ENCODE data around the gene BRDT. TPM values are rescaled to one million over a fixed set of nuclear protein-coding genes. Genes with fewer than 3 reads are reported as not detected.
"Not testable (repeated sequence)": the region's sequence is repeated elsewhere in the genome, so short reads cannot be mapped to it uniquely, and the experiment has no call there.

BRDT gene
- total RNA-seq, 1 donor, result not detected

GRCh38 chr1:92017656-92018055 is 68.5 kb downstream of the BRDT start:
- no peaks in the 10 kb centered on the region for H3K4me1 ChIP-seq (ENCODE audit: insufficient read depth, low read length)
- TF ChIP-seq, protein P1, sequence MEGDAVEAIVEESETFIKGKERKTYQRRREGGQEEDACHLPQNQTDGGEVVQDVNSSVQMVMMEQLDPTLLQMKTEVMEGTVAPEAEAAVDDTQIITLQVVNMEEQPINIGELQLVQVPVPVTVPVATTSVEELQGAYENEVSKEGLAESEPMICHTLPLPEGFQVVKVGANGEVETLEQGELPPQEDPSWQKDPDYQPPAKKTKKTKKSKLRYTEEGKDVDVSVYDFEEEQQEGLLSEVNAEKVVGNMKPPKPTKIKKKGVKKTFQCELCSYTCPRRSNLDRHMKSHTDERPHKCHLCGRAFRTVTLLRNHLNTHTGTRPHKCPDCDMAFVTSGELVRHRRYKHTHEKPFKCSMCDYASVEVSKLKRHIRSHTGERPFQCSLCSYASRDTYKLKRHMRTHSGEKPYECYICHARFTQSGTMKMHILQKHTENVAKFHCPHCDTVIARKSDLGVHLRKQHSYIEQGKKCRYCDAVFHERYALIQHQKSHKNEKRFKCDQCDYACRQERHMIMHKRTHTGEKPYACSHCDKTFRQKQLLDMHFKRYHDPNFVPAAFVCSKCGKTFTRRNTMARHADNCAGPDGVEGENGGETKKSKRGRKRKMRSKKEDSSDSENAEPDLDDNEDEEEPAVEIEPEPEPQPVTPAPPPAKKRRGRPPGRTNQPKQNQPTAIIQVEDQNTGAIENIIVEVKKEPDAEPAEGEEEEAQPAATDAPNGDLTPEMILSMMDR (IDR thresholded peaks at IDR 0.05; ENCODE audit: extremely low read depth, low read depth, low read length), result no peak

GRCh38 chr1:92026042-92026441 is 76.8 kb downstream of the BRDT start:
- H3K9me3 ChIP-seq (ENCODE audit: low read depth, low read length); H3K79me2 ChIP-seq (ENCODE audit: insufficient read depth, low read length); H2AFZ ChIP-seq (ENCODE audit: low read length); H3K4me2 ChIP-seq (ENCODE audit: insufficient read depth, low read length); DNase-seq (ENCODE audit: insufficient read length, low spot score, missing footprints); H3K27me3 ChIP-seq (ENCODE audit: insufficient read depth, low read length); H4K20me1 ChIP-seq (ENCODE audit: insufficient read depth, low read length); H3K4me3 ChIP-seq (ENCODE audit: insufficient read depth, low read length); H3K4me1 ChIP-seq (ENCODE audit: insufficient read depth, low read length); H3K27ac ChIP-seq (ENCODE audit: low read depth, low read length); H3K36me3 ChIP-seq (ENCODE audit: insufficient read depth, low read length): not testable (repeated sequence)

More at GRCh38 chr1:92017656-92018055, 68.5 kb downstream of the BRDT start:
- no peak overlapping the region for H3K4me2 ChIP-seq (ENCODE audit: insufficient read depth, low read length)
- H3K79me2 ChIP-seq (ENCODE audit: insufficient read depth, low read length), result no peaks in the 10 kb centered on the region
- H3K27me3 ChIP-seq (ENCODE audit: insufficient read depth, low read length), result no peaks in the 10 kb centered on the region
- H2AFZ ChIP-seq (ENCODE audit: low read length), result no peak overlapping the region
- DNase-seq (ENCODE audit: insufficient read length, low spot score, missing footprints), result no peak
- no peak overlapping the region for H3K4me3 ChIP-seq (ENCODE audit: insufficient read depth, low read length)
- no peaks in the 10 kb centered on the region for H4K20me1 ChIP-seq (ENCODE audit: insufficient read depth, low read length)
- H3K27ac ChIP-seq (ENCODE audit: low read depth, low read length), result no peak overlapping the region
- H3K36me3 ChIP-seq (ENCODE audit: insufficient read depth, low read length), result no peaks in the 10 kb centered on the region
- H3K9me3 ChIP-seq (ENCODE audit: low read depth, low read length), result no peaks in the 10 kb centered on the region

- Histone ChIP-seq H3K9me3 (ENCODE audit: low read depth, low read length) (no peaks in the 10 kb centered on the region), H3K27ac (ENCODE audit: low read depth, low read length) (no peak overlapping the region), H3K36me3 (ENCODE audit: insufficient read depth, low read length) (no peaks in the 10 kb centered on the region), H3K79me2 (ENCODE audit: insufficient read depth, low read length) (no peaks in the 10 kb centered on the region), H3K4me1 (ENCODE audit: insufficient read depth, low read length) (no peaks in the 10 kb centered on the region), H2AFZ (ENCODE audit: low read length) (no peak overlapping the region), H3K4me3 (ENCODE audit: insufficient read depth, low read length) (no peak overlapping the region), H4K20me1 (ENCODE audit: insufficient read depth, low read length) (no peaks in the 10 kb centered on the region), H3K4me2 (ENCODE audit: insufficient read depth, low read length) (no peak overlapping the region), H3K27me3 (ENCODE audit: insufficient read depth, low read length) (no peaks in the 10 kb centered on the region)
- no peak for DNase-seq (ENCODE audit: insufficient read length, low spot score, missing footprints)
- TF ChIP-seq, protein P1 (IDR thresholded peaks at IDR 0.05; ENCODE audit: extremely low read depth, low read depth, low read length), result no peak
Measured at GRCh38 chr1:92026806-92027205, 77.6 kb downstream of the BRDT start.

DNA sequence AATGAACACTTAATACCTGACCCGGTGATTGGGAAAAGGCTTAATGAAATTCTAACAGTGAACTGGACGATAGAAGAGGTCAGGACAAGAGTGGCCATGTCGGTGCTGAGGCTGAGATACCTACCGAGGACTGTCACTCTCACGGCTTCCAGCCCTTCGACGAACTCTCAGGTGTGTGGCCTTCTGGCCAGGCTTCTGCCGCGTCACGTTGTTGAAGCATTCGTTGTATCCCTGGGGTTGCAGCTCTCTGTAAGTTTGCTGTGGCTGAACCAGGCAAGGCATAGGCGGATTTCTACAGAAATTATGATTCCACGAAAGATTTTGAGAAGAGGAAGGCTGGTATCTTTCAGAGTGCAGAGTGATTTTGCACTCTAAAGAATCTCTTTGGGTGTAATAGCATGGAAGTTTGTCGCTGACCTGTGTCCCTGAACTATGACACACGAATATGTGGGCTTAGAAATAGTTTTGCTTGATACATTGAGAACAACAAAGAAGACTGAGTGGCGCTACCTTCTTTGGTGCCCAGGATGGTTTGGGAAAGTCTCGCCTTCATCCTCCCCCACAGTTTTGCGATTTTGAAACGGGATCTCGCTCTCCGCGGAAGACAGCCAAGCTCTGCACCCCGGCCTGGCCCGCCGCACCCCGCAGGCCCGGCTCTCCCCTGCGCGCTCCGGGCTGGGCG is 80.2 kb downstream of the BRDT start:
- no peaks in the 10 kb centered on the region for H3K4me1 ChIP-seq (ENCODE audit: insufficient read depth, low read length)
- no peaks in the 10 kb centered on the region for H3K79me2 ChIP-seq (ENCODE audit: insufficient read depth, low read length)
- H3K4me2 ChIP-seq (ENCODE audit: insufficient read depth, low read length), result peak overlapping the region; percentile 81
- no peaks in the 10 kb centered on the region for H3K9me3 ChIP-seq (ENCODE audit: low read depth, low read length)
- H3K27me3 ChIP-seq (ENCODE audit: insufficient read depth, low read length), result no peaks in the 10 kb centered on the region
- no peak overlapping the region for H3K27ac ChIP-seq (ENCODE audit: low read depth, low read length)
- H4K20me1 ChIP-seq (ENCODE audit: insufficient read depth, low read length), result no peaks in the 10 kb centered on the region
- no peak for DNase-seq (ENCODE audit: insufficient read length, low spot score, missing footprints)
- H2AFZ ChIP-seq (ENCODE audit: low read length), result peak overlapping the region; percentile 76
- TF ChIP-seq, protein P1 (IDR thresholded peaks at IDR 0.05; ENCODE audit: extremely low read depth, low read depth, low read length), result no peak
- H3K36me3 ChIP-seq (ENCODE audit: insufficient read depth, low read length), result no peaks in the 10 kb centered on the region
- peak overlapping the region; percentile 71 for H3K4me3 ChIP-seq (ENCODE audit: insufficient read depth, low read length)
